HEK293 (cell line): ENCODE results near the gene PDE9A.
A peak's percentile ranks its signal among the peaks of the same experiment; 100 is the strongest.

Source experiments
- GFI1B ChIP-seq: fragments of 450-650 bp; formaldehyde crosslinking; IDR thresholded peaks from 2 replicates; pipeline ENCODE4 v1.5.1; 2016; ENCODE audit warnings: missing biosample characterization, missing genetic modification characterization
- HIC1 ChIP-seq: fragments of 450-650 bp; formaldehyde crosslinking; IDR thresholded peaks from 2 replicates; pipeline ENCODE4 v1.5.1; 2016; ENCODE audit warnings: missing biosample characterization, missing genetic modification characterization
- MYNN ChIP-seq: fragments of 450-650 bp; formaldehyde crosslinking; IDR thresholded peaks from 2 replicates; pipeline ENCODE4 v1.5.1; 2016; ENCODE audit warnings: missing biosample characterization, missing genetic modification characterization, borderline replicate concordance
- PRDM2 ChIP-seq: fragments of 450-650 bp; formaldehyde crosslinking; IDR thresholded peaks from 2 replicates; pipeline ENCODE4 v1.5.1; 2016; ENCODE audit warnings: missing biosample characterization, missing genetic modification characterization, borderline replicate concordance
- YY2 ChIP-seq: fragments of 450-650 bp; formaldehyde crosslinking; IDR thresholded peaks from 2 replicates; pipeline ENCODE4 v1.5.1; 2016; ENCODE audit warnings: missing biosample characterization, missing genetic modification characterization
- ZBTB26 ChIP-seq: fragments of 450-650 bp; formaldehyde crosslinking; optimal IDR thresholded peaks from 2 replicates; pipeline ENCODE3; 2016; ENCODE audit warnings: missing biosample characterization, mild to moderate bottlenecking, missing genetic modification characterization
- ZBTB44 ChIP-seq: fragments of 450-650 bp; IDR thresholded peaks from 2 replicates; pipeline ENCODE4 v1.5.1; 2018; ENCODE audit warnings: missing biosample characterization, mild to moderate bottlenecking, missing genetic modification characterization
- ZNF112 ChIP-seq: fragments of 450-650 bp; formaldehyde crosslinking; IDR thresholded peaks from 2 replicates; pipeline ENCODE4 v1.5.0; 2017; ENCODE audit warnings: missing biosample characterization, missing genetic modification characterization
- ZNF16 ChIP-seq: fragments of 450-650 bp; formaldehyde crosslinking; IDR thresholded peaks from 2 replicates; pipeline ENCODE4 v1.5.1; 2016; ENCODE audit warnings: low read depth, missing biosample characterization, missing genetic modification characterization
- ZNF248 ChIP-seq: fragments of 450-650 bp; formaldehyde crosslinking; IDR thresholded peaks from 2 replicates; pipeline ENCODE4 v1.5.1; 2017; ENCODE audit warnings: missing biosample characterization, missing genetic modification characterization
- ZNF362 ChIP-seq: fragments of 450-650 bp; formaldehyde crosslinking; IDR thresholded peaks from 2 replicates; pipeline ENCODE4 v1.5.1; 2016; ENCODE audit warnings: missing biosample characterization, missing genetic modification characterization
- ZNF513 ChIP-seq: fragments of 450-650 bp; IDR thresholded peaks from 2 replicates; pipeline ENCODE4 v1.5.1; 2018; ENCODE audit warnings: missing biosample characterization, missing genetic modification characterization
- ZNF518A ChIP-seq: fragments of 450-650 bp; formaldehyde crosslinking; conservative IDR thresholded peaks from 2 replicates; pipeline ENCODE4 v1.5.1; 2016; ENCODE audit warnings: low read depth, missing biosample characterization, missing genetic modification characterization
- ZNF549 ChIP-seq: fragments of 450-650 bp; IDR thresholded peaks from 2 replicates; pipeline ENCODE4 v1.5.1; 2018; ENCODE audit warnings: missing biosample characterization, missing genetic modification characterization, mild to moderate bottlenecking, inconsistent platforms, moderate library complexity
- ZNF571 ChIP-seq: fragments of 450-650 bp; formaldehyde crosslinking; IDR thresholded peaks from 2 replicates; pipeline ENCODE4 v1.5.0; 2017; ENCODE audit warnings: missing biosample characterization, missing genetic modification characterization
- ZNF645 ChIP-seq: fragments of 450-650 bp; formaldehyde crosslinking; IDR thresholded peaks from 2 replicates; pipeline ENCODE4; 2016; ENCODE audit warnings: missing biosample characterization, missing genetic modification characterization
- ZNF792 ChIP-seq: fragments of 450-650 bp; formaldehyde crosslinking; IDR thresholded peaks from 2 replicates; pipeline ENCODE4 v1.5.1; 2016; ENCODE audit warnings: missing biosample characterization, missing genetic modification characterization
- ZNF843 ChIP-seq: fragments of 450-650 bp; formaldehyde crosslinking; IDR thresholded peaks from 2 replicates; pipeline ENCODE4 v1.5.1; 2016; ENCODE audit warnings: missing biosample characterization, missing genetic modification characterization

PDE9A gene

GRCh38 chr21:42654179-42654912, 925 bp downstream of the PDE9A start (continued):
- no peak for TF ChIP-seq PRDM2
- no peak for TF ChIP-seq HIC1
- no peak for TF ChIP-seq ZNF518A (tag by site-specific recombination)
- TF ChIP-seq ZNF248 (tag by site-specific recombination), result no peak
- TF ChIP-seq ZNF112 (tag by site-specific recombination), result no peak
- no peak for TF ChIP-seq ZNF571 (tag by site-specific recombination)
- TF ChIP-seq ZNF843 (tag by site-specific recombination), result no peak
- TF ChIP-seq ZNF645, result no peak
- TF ChIP-seq ZBTB26 (tag by site-specific recombination), result peak; percentile 37
- no peak for TF ChIP-seq GFI1B (tag by site-specific recombination)
- TF ChIP-seq ZNF16 (tag by site-specific recombination), result no peak
- TF ChIP-seq ZNF549 (tag by site-specific recombination), result no peak
- no peak for TF ChIP-seq ZNF792
- no peak for TF ChIP-seq ZNF513 (tag by site-specific recombination)
- no peak for TF ChIP-seq ZBTB44 (tag by site-specific recombination)
- no peak for TF ChIP-seq MYNN (tag by site-specific recombination)
- TF ChIP-seq ZNF362, result no peak
- no peak for TF ChIP-seq YY2 (tag by site-specific recombination)
